KMS-11 (cell line): Measurements from ENCODE around the gene TAS2R16.

ENCODE experiments used
- H2AFZ ChIP-seq: fragments of 200-600 bp; sonication (generic); 2 replicates; pipeline ENCODE4 v1.6.1; 2016; ENCODE audit warnings: antibody characterized with exemption, mixed run types, low read depth
- H3K27ac ChIP-seq: fragments of 200-600 bp; sonication (generic); 2 replicates; pipeline ENCODE4 v1.6.1; 2016; ENCODE audit warnings: mild to moderate bottlenecking, mixed run types
- H3K27me3 ChIP-seq: fragments of 200-600 bp; sonication (generic); 2 replicates; pipeline ENCODE4 v1.6.1; 2017; ENCODE audit warnings: mild to moderate bottlenecking, low read depth, mixed run types, moderate library complexity; ENCODE audit not compliant: insufficient read depth
- H3K36me3 ChIP-seq: fragments of 200-600 bp; sonication (generic); 2 replicates; pipeline ENCODE4 v1.6.1; 2017; ENCODE audit warnings: mild to moderate bottlenecking, mixed run types; ENCODE audit not compliant: insufficient read depth
- H3K4me1 ChIP-seq: fragments of 200-600 bp; sonication (generic); 2 replicates; pipeline ENCODE4 v1.6.1; 2016; ENCODE audit warnings: mild to moderate bottlenecking, low read depth, mixed run types; ENCODE audit not compliant: poor library complexity, severe bottlenecking
- H3K4me2 ChIP-seq: fragments of 200-600 bp; sonication (generic); 2 replicates; pipeline ENCODE4 v1.7.0; 2016; ENCODE audit warnings: mild to moderate bottlenecking, mixed run types
- H3K4me3 ChIP-seq: fragments of 200-600 bp; sonication (generic); IDR thresholded peaks from 2 replicates; pipeline ENCODE4 v1.6.1; 2017; ENCODE audit warnings: low read depth, low read length, mixed read lengths; ENCODE audit not compliant: insufficient read depth
- H3K79me2 ChIP-seq: fragments of 200-600 bp; sonication (generic); 2 replicates; pipeline ENCODE4 v1.6.1; 2016; ENCODE audit warnings: low read depth, mixed run types; ENCODE audit not compliant: insufficient read depth
- H3K9ac ChIP-seq: fragments of 200-600 bp; sonication (generic); 2 replicates; pipeline ENCODE4 v1.6.1; 2016; ENCODE audit warnings: mild to moderate bottlenecking, mixed run types
- H4K20me1 ChIP-seq: fragments of 200-600 bp; sonication (generic); 2 replicates; pipeline ENCODE4 v1.6.1; 2016; ENCODE audit warnings: mild to moderate bottlenecking, mixed run types; ENCODE audit not compliant: insufficient read depth
- CTCF ChIP-seq: fragments of 200-600 bp; sonication (generic); conservative IDR thresholded peaks from 2 replicates; pipeline ENCODE4 v1.6.1; 2017; ENCODE audit warnings: low read depth, mild to moderate bottlenecking, antibody characterized with exemption, low read length, moderate library complexity, mixed read lengths

Gene TAS2R16

GRCh38 chr7:122995600-122995999, at the start of gene TAS2R16:
Gene TAS2R16 (minus strand): TSS chr7:122995700. CDS start chr7:122995634, 66 bp downstream.
- no peak for TF ChIP-seq CTCF
- no peaks in the 10 kb centered on the region for H3K36me3 ChIP-seq
- no peak within 1 kb of the TSS for H3K4me3 ChIP-seq
- H3K4me2 ChIP-seq, result no peak within 1 kb of the TSS
- no peaks in the 10 kb centered on the region for H4K20me1 ChIP-seq
- H3K9ac ChIP-seq, result no peak within 1 kb of the TSS
- H3K27ac ChIP-seq, result no peak within 1 kb of the TSS
- H3K4me1 ChIP-seq, result no peaks in the 10 kb centered on the region
- H3K27me3 ChIP-seq, result no peaks in the 10 kb centered on the region
- H2AFZ ChIP-seq, result no peak within 1 kb of the TSS
- H3K79me2 ChIP-seq, result no peaks in the 10 kb centered on the region

DNA sequence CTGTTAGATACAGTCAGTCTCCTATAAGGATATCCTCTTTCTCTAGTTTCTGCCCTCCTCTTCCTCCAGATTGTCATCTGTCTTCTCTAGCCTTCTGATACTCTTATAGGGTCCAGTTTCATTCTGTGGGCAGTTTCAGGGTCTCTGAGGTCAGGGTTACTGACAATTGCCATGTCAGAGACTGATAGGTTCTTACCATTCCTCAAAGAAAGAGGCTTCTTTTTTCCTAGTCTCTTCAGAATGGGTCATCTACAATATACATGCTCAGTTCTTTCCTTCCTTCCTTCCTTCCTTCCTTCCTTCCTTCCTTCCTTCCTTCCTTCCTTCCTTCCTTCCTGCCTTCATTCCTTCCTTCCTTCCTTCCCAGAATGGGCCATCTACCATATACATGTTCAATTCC, 48.1 kb upstream of the TAS2R16 start:
- no peak overlapping the region for H2AFZ ChIP-seq
- H4K20me1 ChIP-seq, result no peaks in the 10 kb centered on the region
- H3K4me1 ChIP-seq, result no peaks in the 10 kb centered on the region
- H3K79me2 ChIP-seq, result no peaks in the 10 kb centered on the region
- H3K27ac ChIP-seq, result no peak overlapping the region
- TF ChIP-seq CTCF, result no peak
- H3K36me3 ChIP-seq, result no peaks in the 10 kb centered on the region
- no peak overlapping the region for H3K4me3 ChIP-seq
- no peak overlapping the region for H3K4me2 ChIP-seq
- H3K9ac ChIP-seq, result no peak overlapping the region
- no peaks in the 10 kb centered on the region for H3K27me3 ChIP-seq

DNA sequence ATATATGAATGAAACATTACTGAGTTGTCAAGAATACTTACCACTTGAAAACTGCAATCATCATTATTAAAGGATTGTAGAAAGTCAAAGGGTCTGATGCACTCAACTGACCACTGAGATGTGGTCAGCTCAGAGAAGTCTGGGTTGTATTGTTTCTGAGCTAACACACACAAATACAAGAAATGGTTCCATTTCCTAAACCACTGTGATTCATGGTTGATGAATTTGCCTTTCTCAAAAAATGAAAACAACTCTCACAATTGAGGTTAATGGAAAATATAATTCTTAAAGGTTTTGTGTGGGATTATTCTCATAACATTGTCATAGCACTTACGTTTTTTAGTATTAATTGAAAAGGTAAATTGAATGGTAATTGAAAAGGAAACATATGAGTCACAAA, 45.6 kb upstream of the TAS2R16 start:
- no peaks in the 10 kb centered on the region for H3K27me3 ChIP-seq
- H3K4me3 ChIP-seq, result no peak overlapping the region
- H3K4me1 ChIP-seq, result no peaks in the 10 kb centered on the region
- no peak for TF ChIP-seq CTCF
- H3K79me2 ChIP-seq, result no peaks in the 10 kb centered on the region
- no peak overlapping the region for H3K4me2 ChIP-seq
- no peaks in the 10 kb centered on the region for H3K36me3 ChIP-seq
- H3K27ac ChIP-seq, result no peak overlapping the region
- H3K9ac ChIP-seq, result no peak overlapping the region
- no peaks in the 10 kb centered on the region for H4K20me1 ChIP-seq
- H2AFZ ChIP-seq, result no peak overlapping the region

DNA sequence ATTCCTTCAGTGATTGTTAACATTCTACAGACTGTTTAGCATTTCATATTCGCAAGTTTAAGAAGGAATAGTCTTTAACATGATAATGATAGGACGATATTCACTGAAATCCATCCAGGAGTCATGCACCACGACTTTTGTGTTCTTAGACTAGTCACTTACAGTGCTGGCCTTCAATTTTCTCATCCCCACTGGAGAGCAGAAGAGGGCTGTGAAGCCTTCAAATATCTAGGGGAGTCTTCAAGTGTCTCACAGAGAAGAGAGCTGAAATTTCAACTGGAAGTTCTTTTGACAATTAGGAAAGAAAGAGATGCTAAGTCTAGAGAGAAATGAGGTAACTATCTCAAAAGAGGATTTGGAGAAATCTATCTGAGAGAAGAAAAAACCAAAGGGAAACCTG, 43.8 kb upstream of the TAS2R16 start:
- H4K20me1 ChIP-seq, result no peaks in the 10 kb centered on the region
- H3K9ac ChIP-seq, result no peak overlapping the region
- no peaks in the 10 kb centered on the region for H3K4me1 ChIP-seq
- no peak overlapping the region for H3K27ac ChIP-seq
- H3K36me3 ChIP-seq, result no peaks in the 10 kb centered on the region
- H3K4me2 ChIP-seq, result no peak overlapping the region
- no peaks in the 10 kb centered on the region for H3K27me3 ChIP-seq
- no peak for TF ChIP-seq CTCF
- H2AFZ ChIP-seq, result no peak overlapping the region
- H3K4me3 ChIP-seq, result no peak overlapping the region
- no peaks in the 10 kb centered on the region for H3K79me2 ChIP-seq

- H3K4me1 ChIP-seq, result no peaks in the 10 kb centered on the region
- H4K20me1 ChIP-seq, result no peaks in the 10 kb centered on the region
- H3K4me2 ChIP-seq, result no peak overlapping the region
- no peak overlapping the region for H3K27ac ChIP-seq
- TF ChIP-seq CTCF, result no peak
- no peaks in the 10 kb centered on the region for H3K27me3 ChIP-seq
- H3K79me2 ChIP-seq, result no peaks in the 10 kb centered on the region
- H3K9ac ChIP-seq, result no peak overlapping the region
- H3K4me3 ChIP-seq, result no peak overlapping the region
- no peak overlapping the region for H2AFZ ChIP-seq
- no peaks in the 10 kb centered on the region for H3K36me3 ChIP-seq
Observed at GRCh38 chr7:123034106-123034505, 38.6 kb upstream of the TAS2R16 start.
